Measurements from ENCODE around the gene ANKRD65.

DNA sequence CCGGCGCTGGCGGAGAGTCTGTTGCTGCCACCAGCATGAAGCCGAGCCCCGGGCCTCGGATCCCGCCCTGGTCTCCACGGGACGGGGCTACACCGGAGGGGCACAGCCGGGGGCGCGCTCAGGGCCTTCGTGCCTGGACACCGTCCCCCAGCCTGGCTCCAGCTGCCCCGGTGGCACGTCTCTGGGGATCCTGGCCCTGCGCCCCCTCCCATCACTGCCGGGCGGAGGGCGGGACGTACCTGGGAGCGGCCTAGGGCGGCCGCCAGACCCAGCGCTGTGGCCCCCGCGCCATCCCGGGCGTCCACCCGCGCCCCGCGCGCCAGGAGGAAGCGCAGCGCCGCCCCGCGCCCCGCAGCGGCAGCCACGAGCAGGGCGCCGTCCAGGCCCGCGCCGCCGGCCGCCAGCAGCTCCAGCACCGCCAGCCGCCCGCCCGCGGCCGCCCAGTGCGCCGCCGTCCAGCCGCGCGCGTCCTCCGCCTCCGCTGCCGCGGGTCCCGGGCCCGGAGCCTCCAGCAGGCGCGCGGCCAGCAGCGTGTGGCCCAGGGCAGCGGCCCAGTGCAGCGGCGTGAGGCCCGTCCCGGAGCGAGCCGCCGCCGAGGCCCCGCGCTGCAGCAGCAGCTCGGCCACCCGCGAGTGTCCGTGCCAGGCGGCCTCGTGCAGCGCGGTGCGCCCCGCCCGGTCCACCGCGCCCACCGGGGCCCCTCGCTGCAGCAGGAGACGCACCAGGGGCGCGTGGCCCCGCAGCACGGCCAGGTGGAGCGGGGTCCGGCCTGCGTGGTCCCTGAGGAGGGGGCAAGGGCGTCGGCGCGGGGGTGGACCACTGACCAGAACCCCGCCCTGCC lies 1.0 kb downstream of the ANKRD65 start:
- TF ChIP-seq, protein P1, sequence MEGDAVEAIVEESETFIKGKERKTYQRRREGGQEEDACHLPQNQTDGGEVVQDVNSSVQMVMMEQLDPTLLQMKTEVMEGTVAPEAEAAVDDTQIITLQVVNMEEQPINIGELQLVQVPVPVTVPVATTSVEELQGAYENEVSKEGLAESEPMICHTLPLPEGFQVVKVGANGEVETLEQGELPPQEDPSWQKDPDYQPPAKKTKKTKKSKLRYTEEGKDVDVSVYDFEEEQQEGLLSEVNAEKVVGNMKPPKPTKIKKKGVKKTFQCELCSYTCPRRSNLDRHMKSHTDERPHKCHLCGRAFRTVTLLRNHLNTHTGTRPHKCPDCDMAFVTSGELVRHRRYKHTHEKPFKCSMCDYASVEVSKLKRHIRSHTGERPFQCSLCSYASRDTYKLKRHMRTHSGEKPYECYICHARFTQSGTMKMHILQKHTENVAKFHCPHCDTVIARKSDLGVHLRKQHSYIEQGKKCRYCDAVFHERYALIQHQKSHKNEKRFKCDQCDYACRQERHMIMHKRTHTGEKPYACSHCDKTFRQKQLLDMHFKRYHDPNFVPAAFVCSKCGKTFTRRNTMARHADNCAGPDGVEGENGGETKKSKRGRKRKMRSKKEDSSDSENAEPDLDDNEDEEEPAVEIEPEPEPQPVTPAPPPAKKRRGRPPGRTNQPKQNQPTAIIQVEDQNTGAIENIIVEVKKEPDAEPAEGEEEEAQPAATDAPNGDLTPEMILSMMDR (IDR thresholded peaks at IDR 0.05) = no peak
- TF ChIP-seq POLR2A (IDR thresholded peaks at IDR 0.05) = no peak
